ENCODE results near the gene PHKA1.
A peak's percentile ranks its signal among the peaks of the same experiment; 100 is the strongest.

The PHKA1 gene

GRCh38 chrX:72714478-72714916 is 391 bp upstream of the PHKA1 start:
- peak overlapping the region; percentile 57 for H3K4me3 ChIP-seq (replicated peaks; ENCODE audit: low read depth, low read length)
- peak; percentile 80 for DNase-seq (ENCODE audit: low read depth)
- TF ChIP-seq CTCF (IDR thresholded peaks at IDR 0.05; ENCODE audit: low read length, missing control alignments), result no peak

- no peak for DNase-seq (ENCODE audit: low read depth)
- H3K4me3 ChIP-seq (replicated peaks; ENCODE audit: low read depth, low read length), result peak overlapping the region; percentile 57
- TF ChIP-seq CTCF (IDR thresholded peaks at IDR 0.05; ENCODE audit: low read length, missing control alignments), result no peak
Measured at GRCh38 chrX:72713130-72713529, 976 bp downstream of the PHKA1 start.

- no peak for TF ChIP-seq CTCF (IDR thresholded peaks at IDR 0.05; ENCODE audit: low read length, missing control alignments)
- no peak overlapping the region for H3K4me3 ChIP-seq (replicated peaks; ENCODE audit: low read depth, low read length)
- peak; percentile 14 for DNase-seq (ENCODE audit: low read depth)
Measured at GRCh38 chrX:72712094-72712755, 1.9 kb downstream of the PHKA1 start.

GRCh38 chrX:72705814-72706213 is 8.3 kb downstream of the PHKA1 start:
- no peak for TF ChIP-seq CTCF (IDR thresholded peaks at IDR 0.05; ENCODE audit: low read length, missing control alignments)
- DNase-seq (ENCODE audit: low read depth), result no peak
- H3K4me3 ChIP-seq (replicated peaks; ENCODE audit: low read depth, low read length), result no peak overlapping the region

GRCh38 chrX:72705111-72705510 is 9.0 kb downstream of the PHKA1 start:
- TF ChIP-seq CTCF (IDR thresholded peaks at IDR 0.05; ENCODE audit: low read length, missing control alignments), result no peak

GRCh38 chrX:72694170-72694569 is 19.9 kb downstream of the PHKA1 start:
- no peak overlapping the region for H3K4me3 ChIP-seq (replicated peaks; ENCODE audit: low read depth, low read length)
- no peak for TF ChIP-seq CTCF (IDR thresholded peaks at IDR 0.05; ENCODE audit: low read length, missing control alignments)
- no peak for DNase-seq (ENCODE audit: low read depth)

More at GRCh38 chrX:72705111-72705510, 9.0 kb downstream of the PHKA1 start:
- no peak overlapping the region for H3K4me3 ChIP-seq (replicated peaks; ENCODE audit: low read depth, low read length)
- DNase-seq (ENCODE audit: low read depth), result no peak

GRCh38 chrX:72693477-72693876 is 20.6 kb downstream of the PHKA1 start:
- no peak for TF ChIP-seq CTCF (IDR thresholded peaks at IDR 0.05; ENCODE audit: low read length, missing control alignments)
- no peak overlapping the region for H3K4me3 ChIP-seq (replicated peaks; ENCODE audit: low read depth, low read length)
- DNase-seq (ENCODE audit: low read depth), result no peak

Data from fibroblast of pulmonary artery (primary cell).